ENCODE data around the gene DOCK9. TPM values are rescaled to one million over a fixed set of nuclear protein-coding genes. Genes with fewer than 3 reads are reported as not detected.
"Not testable (repeated sequence)": the region's sequence is repeated elsewhere in the genome, so short reads cannot be mapped to it uniquely, and the experiment has no call there.

The DOCK9 gene
- total RNA-seq, 1 donor from 2014 or later: 311 TPM

DNA sequence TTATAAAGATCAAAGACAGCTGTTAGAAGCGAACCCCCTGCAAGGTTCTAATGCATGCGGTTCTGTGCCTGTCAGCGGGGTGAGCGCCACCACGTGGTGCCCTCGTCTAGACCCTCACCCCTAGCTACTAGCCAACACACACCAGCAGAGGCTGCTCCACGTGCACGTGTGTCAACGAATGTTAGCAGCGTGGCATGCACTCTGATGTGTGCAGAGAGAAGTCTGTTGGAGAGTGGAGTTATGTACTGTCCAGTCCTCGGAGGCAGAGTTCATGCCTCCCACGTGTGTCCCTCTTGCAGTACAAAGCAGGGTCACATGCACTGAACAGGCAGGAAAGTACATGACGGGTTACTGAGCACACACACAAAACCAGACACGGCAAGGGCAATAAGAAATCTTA is 150.4 kb downstream of the DOCK9 start:
- DNase-seq (ENCODE audit: low read depth, low spot score): no peak

DNA sequence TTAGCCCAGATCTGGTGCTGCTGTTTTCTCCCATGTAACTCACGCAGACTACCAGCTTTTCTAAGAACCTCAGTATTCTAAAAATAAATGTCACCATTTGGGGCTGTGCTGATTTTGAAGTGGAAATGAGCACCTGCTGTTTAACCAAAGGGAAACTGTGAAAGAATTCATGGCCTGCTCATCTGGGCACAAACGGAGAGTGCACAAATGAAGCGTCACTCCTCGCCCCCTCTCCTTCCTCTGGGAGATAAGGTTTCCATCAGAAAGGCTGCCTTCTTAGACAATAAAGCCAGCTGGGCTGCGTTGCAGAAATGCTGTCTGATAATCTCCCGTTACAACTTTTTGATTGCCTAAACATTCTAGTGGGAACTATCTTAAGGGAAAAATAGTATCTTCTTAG is 151.7 kb downstream of the DOCK9 start:
- DNase-seq (ENCODE audit: low read depth, low spot score): no peak

DNA sequence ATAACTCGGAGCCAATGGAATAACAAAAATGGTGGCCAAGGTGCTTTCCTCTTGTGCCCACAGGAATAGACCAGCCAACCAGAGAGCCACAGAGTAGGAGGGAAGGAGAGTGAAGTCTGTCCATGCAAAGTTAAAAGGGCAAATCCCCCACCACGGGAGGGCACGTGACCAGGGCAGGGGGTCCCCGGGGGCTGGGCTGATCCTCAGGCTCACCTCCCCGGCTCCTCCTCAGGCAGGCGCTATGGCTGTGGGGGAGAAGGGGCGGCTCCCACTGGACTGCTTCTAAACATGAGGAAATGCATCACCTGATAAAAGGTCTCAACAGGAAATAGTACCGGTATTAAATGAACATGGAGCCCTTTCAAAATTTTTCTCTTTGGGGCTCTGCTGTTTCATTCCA is 152.2 kb downstream of the DOCK9 start:
- DNase-seq (ENCODE audit: low read depth, low spot score): no peak

DNA sequence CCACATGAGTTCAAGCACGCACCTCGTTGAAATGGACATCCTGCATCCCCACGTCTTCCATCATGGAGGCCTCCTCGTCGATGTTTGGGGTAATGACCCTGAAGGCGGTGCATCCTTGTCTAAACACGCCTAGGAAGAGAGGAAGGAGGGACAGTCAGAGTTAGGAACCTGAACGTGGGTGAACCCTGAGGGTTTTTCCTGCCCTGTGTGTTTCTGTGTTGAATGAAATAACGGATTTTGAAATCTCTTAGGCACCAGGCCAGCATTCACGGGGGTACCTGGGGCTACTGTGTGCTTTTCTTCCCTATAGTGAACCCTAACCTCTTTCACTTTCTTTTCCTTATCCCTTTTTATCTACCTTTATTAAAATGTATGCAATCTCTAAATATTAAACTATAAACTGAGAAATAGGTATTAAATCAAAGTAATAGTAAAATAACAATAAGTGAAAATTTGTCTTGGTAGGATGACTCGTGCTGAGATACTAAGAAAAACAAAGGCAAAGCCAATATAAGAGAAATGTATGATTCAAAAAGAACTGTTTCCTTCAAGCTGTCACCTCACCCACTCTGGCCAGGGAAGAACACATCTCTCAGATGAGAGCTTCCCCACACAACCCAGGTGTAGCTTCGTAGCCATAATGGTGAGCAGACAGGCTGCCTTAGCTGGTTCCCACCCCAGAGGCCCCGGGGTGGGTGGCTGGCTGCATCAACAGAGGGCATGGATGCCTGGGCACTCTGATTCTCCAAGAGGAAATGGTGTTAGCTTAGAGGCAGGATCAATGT is 153.3 kb downstream of the DOCK9 start:
- DNase-seq (ENCODE audit: low read depth, low spot score): no peak

DNA sequence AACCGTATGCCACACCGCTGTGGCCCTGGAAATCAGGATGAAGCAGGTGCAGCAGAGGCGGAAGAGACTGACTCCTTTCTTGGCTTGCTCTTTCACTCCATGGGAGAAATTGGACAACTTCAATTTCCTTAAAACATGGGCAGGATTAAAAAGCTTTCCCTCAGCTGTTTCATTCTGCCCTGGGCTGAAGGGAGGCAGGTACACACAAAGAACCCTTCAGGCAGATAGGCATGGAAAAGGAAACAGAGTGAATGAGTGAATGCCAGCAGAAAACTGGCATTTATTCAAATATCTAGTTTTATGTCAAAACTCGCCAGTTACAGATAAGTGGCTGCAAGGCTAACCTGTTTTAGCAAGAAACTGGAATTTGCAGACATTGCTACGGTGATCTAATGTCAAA is 154.4 kb downstream of the DOCK9 start:
- DNase-seq (ENCODE audit: low read depth, low spot score): no peak

DNA sequence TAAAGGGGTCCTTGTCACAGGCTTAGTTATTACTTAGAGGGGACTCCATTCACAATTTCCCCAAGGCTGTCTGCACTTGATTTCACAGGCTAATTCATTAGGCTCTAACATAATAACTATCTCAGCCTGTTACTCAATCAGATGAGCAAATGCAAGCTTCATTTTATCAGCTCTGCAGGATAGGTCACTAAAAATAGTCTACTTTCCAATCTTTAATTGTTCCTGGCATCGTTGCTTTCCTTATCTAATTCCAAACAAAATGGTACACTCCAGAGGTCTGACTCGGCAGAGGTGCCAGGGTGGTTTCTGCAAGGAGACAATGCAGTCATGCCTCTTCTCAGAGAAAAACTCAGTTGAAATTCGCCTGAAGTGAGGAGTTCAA is 155.6 kb downstream of the DOCK9 start:
- no peak for DNase-seq (ENCODE audit: low read depth, low spot score)

DNA sequence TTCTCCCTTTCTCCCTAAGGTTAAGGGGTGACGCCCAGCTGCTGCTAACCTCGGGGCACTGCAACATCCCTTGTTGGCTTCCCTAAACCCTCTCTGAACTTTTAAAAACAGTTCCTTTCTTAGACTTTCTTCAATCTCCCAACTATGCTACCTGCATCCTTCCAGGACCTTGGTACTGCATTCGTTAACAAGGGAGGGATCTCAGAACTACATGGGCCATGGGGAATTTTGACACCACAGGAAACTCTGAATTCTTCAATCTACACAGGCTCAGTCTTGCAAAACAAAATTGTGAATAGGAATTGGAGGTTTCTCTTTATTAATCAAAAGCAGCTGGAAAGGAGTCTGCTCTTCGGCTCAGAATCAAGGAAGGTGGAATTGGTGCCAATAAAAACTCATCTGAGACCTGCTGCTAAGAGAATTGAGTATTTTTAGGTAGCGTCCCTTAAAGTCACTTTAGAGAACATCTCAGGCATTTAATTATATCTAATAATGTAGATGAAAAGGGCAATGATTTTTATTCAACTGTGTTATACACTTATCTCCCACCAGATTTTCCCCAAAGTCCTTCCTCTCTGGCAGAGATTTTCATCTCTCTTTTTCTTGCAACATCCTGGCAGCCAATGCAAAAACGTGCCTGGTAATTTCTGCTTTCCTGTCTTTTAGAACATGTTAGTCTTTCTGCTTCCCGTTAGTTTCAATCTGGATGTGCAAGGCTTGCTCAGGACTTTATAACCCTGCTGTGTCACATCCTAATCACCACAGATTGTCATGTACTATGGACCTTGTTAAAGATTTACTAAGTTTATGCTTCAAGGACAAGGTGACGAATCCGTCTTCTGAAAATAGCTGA is 156.3 kb downstream of the DOCK9 start:
- no peak for DNase-seq (ENCODE audit: low read depth, low spot score)

DNA sequence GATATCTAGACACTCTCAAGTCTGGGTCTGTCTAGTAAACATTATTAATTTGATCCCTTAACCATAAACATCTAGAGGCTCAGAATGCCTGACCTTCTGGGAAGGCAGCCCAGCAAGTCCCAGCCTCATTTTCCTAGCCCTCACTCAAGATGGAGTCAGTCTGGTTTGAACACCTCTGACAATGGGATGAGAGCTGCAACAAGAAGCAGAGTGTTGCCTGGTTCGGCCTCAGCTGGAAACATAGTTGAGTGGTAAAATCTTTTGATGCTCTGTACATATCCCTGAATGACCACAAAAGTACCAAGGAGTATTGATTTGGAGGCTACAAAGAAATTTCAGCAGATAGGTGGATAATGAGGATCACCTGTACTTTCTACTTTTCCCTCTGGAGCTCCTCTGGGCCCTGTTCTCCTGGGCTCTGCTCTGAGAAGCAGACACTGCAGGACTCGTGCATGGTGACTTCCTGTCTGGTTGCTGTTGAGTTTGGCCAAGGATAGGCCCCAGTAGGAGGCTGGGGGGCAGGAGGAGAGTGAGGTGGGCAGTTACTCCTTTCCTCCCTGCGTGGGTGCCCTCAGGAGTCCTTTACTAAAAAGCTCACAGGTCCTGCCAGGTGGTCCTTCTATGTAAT is 157.0 kb downstream of the DOCK9 start:
- no peak for DNase-seq (ENCODE audit: low read depth, low spot score)

DNA sequence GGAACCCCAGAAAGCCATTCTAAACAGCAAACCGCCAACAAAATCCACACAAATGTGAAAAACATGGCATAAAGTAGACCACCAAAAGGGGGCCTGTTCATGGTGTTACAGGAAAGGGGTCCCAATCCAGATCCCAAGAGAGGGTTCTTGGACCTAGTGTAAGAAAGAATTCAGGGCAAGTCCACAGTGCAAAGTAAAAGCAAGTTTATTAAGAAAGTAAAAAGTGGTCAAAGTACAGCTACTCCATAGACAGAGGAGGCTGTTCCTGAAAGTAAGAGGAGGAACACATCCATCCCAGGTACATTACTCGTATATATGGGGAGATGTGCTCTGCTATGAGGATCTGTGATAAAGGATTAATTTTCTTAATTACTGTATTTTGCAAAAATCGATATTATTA is 157.6 kb downstream of the DOCK9 start:
- DNase-seq (ENCODE audit: low read depth, low spot score): no peak

DNA sequence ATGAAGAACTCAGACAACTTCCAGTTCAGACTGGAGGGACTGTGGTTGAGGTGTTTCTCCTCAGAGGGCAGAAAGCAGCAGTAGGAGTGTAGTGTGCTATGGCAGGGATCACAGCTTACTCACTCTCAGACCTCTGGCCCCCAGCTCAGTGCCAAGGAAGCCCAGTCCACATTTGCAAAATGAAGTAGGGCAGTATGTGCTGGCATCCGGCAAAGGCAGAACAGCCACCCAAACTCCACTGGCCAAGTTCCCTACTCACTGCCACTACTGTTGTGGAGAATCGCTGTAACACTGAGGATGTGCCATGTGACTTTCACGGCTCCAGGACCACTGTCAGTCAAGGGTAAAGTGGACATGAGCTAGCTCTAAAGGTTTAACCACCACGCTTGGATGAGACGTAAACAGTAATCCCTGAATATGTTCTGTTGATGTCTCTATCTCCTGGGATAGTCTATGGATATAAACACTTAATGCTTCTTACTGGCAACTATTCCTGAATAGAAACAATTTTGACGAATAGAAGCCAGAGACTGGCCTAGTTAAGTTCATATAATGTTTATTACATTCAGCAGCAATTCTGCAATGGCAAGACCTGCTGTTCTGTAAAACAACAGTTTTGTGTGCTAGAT is 158.4 kb downstream of the DOCK9 start:
- no peak for DNase-seq (ENCODE audit: low read depth, low spot score)

DNA sequence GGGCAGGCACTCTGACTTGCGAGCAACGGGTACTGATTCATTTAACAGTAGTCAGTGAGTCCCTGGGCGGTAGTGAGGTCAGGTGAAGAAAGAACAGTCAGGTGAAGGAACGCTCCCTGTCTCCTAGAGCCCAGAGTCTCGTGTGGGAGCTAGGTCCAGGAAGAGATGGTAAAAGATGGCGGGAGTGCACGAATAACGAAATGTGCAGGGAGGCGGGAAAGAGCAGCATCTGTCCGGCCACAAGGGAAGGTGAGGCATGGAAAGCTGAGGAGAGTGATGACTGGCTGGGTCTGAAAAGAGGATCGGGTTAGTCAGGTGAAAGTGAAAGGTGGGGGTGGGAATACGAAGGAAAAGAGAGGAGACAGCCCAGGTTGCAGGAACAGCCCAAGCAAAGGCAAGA is 161.5 kb downstream of the DOCK9 start:
- DNase-seq (ENCODE audit: low read depth, low spot score): no peak

DNA sequence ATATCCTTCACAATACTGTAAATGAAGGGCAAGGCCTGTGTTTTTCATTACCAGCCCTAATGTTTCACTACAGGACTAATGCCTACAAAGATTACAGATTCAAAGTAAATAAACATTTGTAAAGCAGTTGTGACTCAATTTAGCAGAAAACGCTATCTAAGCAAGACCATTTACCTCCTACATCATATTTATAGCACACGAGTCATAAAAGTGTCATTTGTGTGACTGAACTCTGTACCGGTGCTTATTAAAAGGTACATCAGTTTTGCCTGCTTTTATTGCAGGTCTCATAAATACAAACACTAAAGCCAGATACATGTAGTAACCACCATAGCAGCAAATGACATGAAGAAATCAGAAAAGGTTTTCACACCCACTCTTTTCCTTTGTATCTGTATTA is 163.9 kb downstream of the DOCK9 start:
- DNase-seq (ENCODE audit: low read depth, low spot score): no peak

DNA sequence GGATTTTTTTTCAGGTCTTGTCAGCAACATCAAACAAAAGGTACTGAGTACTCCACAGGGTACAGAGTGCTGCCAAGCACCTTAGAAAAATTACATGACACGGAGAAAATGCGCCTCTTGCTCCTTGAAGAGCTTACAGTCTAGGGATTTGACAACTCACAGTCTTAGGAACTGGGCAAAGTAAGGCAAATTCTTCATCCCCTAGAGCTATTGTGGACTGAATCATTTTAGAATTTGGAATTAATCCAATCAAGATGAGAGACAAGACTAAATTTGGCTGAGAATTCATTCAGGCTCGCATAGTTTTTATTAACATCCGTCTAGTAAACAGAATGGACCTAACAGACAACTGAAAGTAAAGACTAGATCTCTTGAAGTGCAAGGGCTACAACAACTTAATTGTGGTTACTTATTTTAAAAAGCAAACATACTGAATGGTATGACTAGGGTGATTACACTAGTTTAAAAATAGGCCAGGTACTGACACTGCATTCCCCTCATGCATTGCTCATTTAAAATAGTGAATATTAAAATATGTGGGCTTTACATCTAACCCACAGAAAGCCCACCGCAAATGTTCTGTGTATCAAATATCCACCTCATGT is 165.6 kb downstream of the DOCK9 start:
- DNase-seq (ENCODE audit: low read depth, low spot score): not testable (repeated sequence)

DNA sequence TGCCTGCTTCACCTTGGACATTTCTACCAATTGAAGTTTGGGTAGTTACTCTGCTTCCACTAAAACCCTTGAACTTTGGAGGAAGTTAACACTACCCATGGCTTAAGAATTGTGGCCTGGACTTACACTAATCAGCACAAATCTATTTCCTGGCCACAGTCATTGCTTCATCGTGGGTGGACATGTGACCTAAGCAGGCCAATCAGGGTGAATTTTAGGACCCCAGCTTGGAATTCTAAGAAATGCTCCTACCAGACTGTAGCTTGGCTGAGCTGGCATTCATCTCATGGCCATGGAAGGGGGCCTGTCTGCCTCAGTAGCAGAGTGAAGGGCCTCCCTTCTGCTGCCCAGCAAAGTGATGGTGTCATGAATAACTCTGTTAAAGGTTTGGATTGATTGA is 167.1 kb downstream of the DOCK9 start:
- no peak for DNase-seq (ENCODE audit: low read depth, low spot score)

DNA sequence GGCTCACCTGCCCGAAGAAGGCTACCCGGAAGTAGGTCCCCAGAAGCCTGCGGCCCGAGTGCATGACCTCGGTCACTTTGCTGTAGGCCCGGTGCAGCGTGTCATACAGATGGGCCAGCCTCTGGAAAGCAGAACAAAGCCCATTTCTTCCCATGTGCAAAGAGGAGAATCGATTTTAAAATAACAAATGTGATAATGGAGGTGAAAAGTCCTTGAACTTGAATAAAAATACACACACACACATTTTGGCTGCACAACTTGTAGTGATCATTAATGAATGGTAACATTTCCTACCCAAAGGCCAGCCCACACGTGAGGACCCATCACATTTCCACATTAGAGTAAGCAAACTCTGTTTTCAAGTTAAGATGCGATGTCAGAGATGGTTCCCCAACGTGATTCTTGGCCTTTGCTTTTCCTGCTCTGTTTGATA is 168.5 kb downstream of the DOCK9 start:
- no peak for DNase-seq (ENCODE audit: low read depth, low spot score)

DNA sequence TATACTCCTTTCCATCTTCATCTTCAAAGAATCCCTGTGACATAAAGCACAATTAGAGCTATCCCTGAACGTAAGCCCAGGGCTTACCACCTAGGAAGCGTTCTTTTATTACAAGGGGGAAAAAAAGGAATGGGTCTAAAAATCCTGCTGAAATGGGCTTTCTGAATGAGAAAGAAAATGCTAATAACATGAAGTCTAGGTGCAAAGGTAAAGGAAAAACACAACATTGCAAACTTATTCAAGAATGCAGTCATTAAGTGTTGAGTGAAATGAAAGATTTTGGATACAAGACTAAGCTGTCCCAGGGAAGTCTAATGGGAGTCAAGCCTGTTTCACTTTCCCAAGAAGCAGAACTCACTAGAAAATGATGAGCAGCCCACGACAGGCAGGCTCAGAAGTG is 170.1 kb downstream of the DOCK9 start:
- no peak for DNase-seq (ENCODE audit: low read depth, low spot score)

DNA sequence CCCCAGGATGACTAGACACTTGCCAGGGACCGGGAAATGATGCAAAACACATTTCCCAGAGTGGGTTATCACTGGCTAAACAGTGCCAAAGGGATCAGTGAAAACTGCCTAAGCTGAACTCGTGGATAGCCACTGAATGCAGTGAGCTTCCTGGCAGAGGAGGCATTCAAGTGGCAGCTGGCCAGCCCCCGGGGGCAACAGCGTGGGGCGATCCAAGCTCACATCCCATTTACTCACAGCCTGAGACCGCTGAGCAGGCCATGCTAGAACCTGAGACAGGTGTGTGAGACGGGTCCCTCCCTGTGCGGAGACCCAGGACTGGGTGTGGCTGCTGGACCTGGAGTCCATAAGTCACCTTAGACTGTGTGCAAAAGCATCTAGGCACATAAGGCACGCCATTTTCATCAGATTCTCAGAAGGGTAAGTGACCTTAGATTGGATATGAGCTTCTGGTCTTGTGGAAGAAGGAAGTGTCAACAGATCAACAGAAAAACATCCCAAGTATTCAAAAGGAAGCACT is 173.5 kb downstream of the DOCK9 start:
- DNase-seq (ENCODE audit: low read depth, low spot score): no peak

DNA sequence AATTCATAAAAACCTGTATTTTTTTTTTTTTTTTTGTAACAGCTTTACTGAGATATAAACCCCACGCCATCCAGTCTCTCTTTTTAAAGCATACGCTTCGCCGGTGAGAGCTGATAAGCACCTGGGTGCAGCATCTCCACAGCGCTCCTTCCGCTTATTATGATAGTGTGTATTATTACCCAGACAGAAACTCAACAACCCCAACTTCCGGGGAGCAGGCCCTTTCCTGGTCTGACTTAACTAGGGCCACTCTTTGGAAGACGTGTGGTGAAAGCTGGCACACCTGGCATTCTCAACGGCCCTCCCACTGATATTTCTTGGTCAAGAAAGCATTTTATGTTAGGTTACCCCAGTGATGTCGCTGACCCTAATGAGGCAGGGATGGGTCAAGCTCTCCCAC is 173.9 kb downstream of the DOCK9 start:
- no peak for DNase-seq (ENCODE audit: low read depth, low spot score)

DNA sequence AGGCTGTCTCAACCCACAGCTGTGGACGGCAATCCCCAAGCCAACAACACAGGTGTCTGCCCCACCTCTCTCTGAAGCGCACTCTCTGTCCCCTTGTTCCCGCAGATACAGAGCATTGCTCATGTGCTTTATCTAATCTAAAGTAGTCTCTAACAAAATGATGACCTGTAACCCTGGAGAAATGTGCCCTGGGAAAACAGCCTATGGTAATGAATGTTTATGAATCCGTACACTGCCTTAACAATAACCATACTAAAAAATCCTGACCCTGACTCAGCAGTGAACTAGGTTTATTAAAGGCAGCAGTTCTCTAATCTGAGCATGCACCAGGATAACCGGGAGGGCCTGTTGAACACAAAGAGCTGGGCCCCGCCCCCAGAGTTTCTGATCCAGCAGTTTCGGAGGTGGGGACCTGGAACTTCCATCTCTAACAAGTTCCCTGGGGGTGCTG is 174.7 kb downstream of the DOCK9 start:
- DNase-seq (ENCODE audit: low read depth, low spot score): no peak

DNA sequence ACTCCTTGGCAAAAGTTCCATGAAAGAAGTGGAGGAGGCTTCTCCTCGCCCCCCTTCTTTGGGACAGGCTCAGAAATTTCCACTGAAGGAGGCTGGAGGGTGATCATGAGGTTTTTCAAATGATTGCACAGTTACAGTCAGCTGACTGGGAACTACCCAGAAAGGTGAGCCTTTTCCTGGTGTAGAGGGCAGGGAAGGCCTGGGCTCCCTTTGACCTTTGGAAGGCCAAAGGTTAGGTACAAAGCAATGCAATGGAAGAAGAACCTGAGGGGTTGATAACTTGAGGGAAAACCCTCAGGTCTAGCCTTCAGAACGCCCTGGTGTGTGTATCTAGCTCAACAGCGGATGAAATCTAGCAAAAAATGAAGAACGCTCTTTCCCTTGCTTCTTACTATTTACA is 175.3 kb downstream of the DOCK9 start:
- no peak for DNase-seq (ENCODE audit: low read depth, low spot score)

All from pulmonary artery endothelial cell (primary cell).